HepG2 (cell line): ENCODE data around the gene ADI1. TPM values are rescaled to one million over a fixed set of nuclear protein-coding genes. Genes with fewer than 3 reads are reported as not detected.

ENCODE experiments used
- FOXA3 ChIP-seq: IDR thresholded peaks from 2 replicates; pipeline ENCODE4 v1.6.1; 2016; ENCODE audit warnings: missing genetic modification reagents, missing compliant biosample characterization
- FOXP1 ChIP-seq, 2 experiments: fragments of 450-650 bp in 1 of 2; IDR thresholded peaks; 2 replicates each; pipeline ENCODE4 v1.6.1; 2017 to 2018; ENCODE audit warnings: antibody characterized with exemption in 1 of 2
- JARID2 ChIP-seq: sonication (generic); formaldehyde crosslinking; IDR thresholded peaks from 2 replicates; pipeline ENCODE4 v1.8.1; 2023; ENCODE audit warnings: missing genetic modification reagents, inconsistent platforms; ENCODE audit not compliant: insufficient replicate concordance
- JUNB ChIP-seq: sonication (generic); formaldehyde crosslinking; IDR thresholded peaks from 2 replicates; pipeline ENCODE4 v1.8.0; 2022; ENCODE audit warnings: missing genetic modification reagents, mild to moderate bottlenecking, borderline replicate concordance
- KLF6 ChIP-seq: IDR thresholded peaks from 2 replicates; pipeline ENCODE4 v1.8.0; 2016; ENCODE audit warnings: missing biosample characterization, missing genetic modification reagents
- MBD4 ChIP-seq: IDR thresholded peaks from 2 replicates; pipeline ENCODE4 v1.6.1; 2012; ENCODE audit warnings: low read length, inconsistent platforms, borderline replicate concordance
- NCOR1 ChIP-seq: fragments of 200-600 bp; sonication (generic); IDR thresholded peaks from 2 replicates; pipeline ENCODE4 v1.7.0; 2017; ENCODE audit warnings: antibody characterized with exemption, low read length, borderline replicate concordance
- NFYC ChIP-seq: IDR thresholded peaks from 2 replicates; pipeline ENCODE4 v1.6.1; 2016; ENCODE audit warnings: missing genetic modification reagents, missing compliant biosample characterization
- RFXAP ChIP-seq: sonication (generic); formaldehyde crosslinking; IDR thresholded peaks from 2 replicates; pipeline ENCODE4 v1.4.0; 2020; ENCODE audit warnings: missing genetic modification reagents, borderline replicate concordance
- ZC3H4 ChIP-seq: sonication (generic); formaldehyde crosslinking; IDR thresholded peaks from 2 replicates; pipeline ENCODE4 v1.4.0; 2020; ENCODE audit warnings: missing genetic modification reagents, borderline replicate concordance
- ZNF121 ChIP-seq: sonication (generic); formaldehyde crosslinking; IDR thresholded peaks from 2 replicates; pipeline ENCODE4 v1.5.0; 2020; ENCODE audit warnings: mild to moderate bottlenecking, missing genetic modification reagents
- ZNF253 ChIP-seq: sonication (generic); formaldehyde crosslinking; IDR thresholded peaks from 2 replicates; pipeline ENCODE4 v1.8.0; 2022; ENCODE audit warnings: mild to moderate bottlenecking, missing genetic modification reagents, borderline replicate concordance
- ZNF282 ChIP-seq: fragments of 450-650 bp; IDR thresholded peaks from 2 replicates; pipeline ENCODE4 v1.6.1; 2018; ENCODE audit not compliant: partially characterized antibody
- ZNF3 ChIP-seq: IDR thresholded peaks from 2 replicates; pipeline ENCODE4 v1.7.0; 2017; ENCODE audit warnings: inconsistent platforms
- ZNF605 ChIP-seq: sonication (generic); formaldehyde crosslinking; IDR thresholded peaks from 2 replicates; pipeline ENCODE4 v1.8.0; 2022; ENCODE audit warnings: mild to moderate bottlenecking, missing genetic modification reagents
- ZNF777 ChIP-seq: sonication (generic); formaldehyde crosslinking; IDR thresholded peaks from 2 replicates; pipeline ENCODE4 v1.4.0; 2020; ENCODE audit warnings: missing genetic modification reagents
- polyA plus RNA-seq, 8 experiments: library from polyadenylated mRNA; depleted of rRNA in 3 of 8; stranded (reverse) in 7 of 8; unstranded in 1 of 8; fragments of >200 nt; fragmentation: Illumina TruSeq in 4 of 8; extraction: Trizol in 4 of 8; gene quantifications; 2 replicates each; pipeline versions ENCODE4 v1.2.1 to v1.2.3, GENCODE V29; 2011 to 2016; ENCODE audit warnings: low read depth in 4 of 8, missing spikeins in 1 of 8, mixed read lengths in 1 of 8; ENCODE audit not compliant: insufficient read depth in 1 of 8
- total RNA-seq, 5 experiments: library from RNA; depleted of rRNA; stranded (reverse); fragments of >200 nt; fragmentation: Illumina TruSeq; extraction: Trizol; gene quantifications; 2 replicates each; pipeline ENCODE4 v1.2.3, GENCODE V29; 2016; ENCODE audit warnings: low read depth in 1 of 5
- TF ChIP-seq, protein P1 (sequence below): sonication (generic); formaldehyde crosslinking; IDR thresholded peaks from 2 replicates; pipeline ENCODE4 v1.4.0; 2020; ENCODE audit warnings: missing genetic modification reagents, mild to moderate bottlenecking, borderline replicate concordance
- TF ChIP-seq, protein P2 (sequence below): sonication (generic); formaldehyde crosslinking; conservative IDR thresholded peaks from 2 replicates; pipeline ENCODE4 v1.4.0; 2020; ENCODE audit warnings: missing genetic modification reagents
- TF ChIP-seq, protein P3 (sequence below): sonication (generic); formaldehyde crosslinking; IDR thresholded peaks from 2 replicates; pipeline ENCODE4 v1.4.0; 2020; ENCODE audit warnings: missing genetic modification reagents
- TF ChIP-seq, protein P4 (sequence below): sonication (generic); formaldehyde crosslinking; IDR thresholded peaks from 2 replicates; pipeline ENCODE4 v1.8.0; 2022; ENCODE audit warnings: mild to moderate bottlenecking, missing genetic modification reagents, moderate library complexity
- TF ChIP-seq, protein P5 (sequence below): sonication (generic); formaldehyde crosslinking; IDR thresholded peaks from 2 replicates; pipeline ENCODE4 v1.4.0; 2020; ENCODE audit warnings: missing genetic modification reagents
- TF ChIP-seq, protein P6 (sequence below): sonication (generic); formaldehyde crosslinking; IDR thresholded peaks from 2 replicates; pipeline ENCODE4 v1.8.0; 2022; ENCODE audit warnings: mild to moderate bottlenecking, missing genetic modification reagents, borderline replicate concordance

ADI1 gene
- total and polyA plus RNA-seq, 2 of the 13 experiments (the other 11 are each of a cell fraction or from before 2014, with no cell fraction given) = 28.7 to 123 TPM

DNA sequence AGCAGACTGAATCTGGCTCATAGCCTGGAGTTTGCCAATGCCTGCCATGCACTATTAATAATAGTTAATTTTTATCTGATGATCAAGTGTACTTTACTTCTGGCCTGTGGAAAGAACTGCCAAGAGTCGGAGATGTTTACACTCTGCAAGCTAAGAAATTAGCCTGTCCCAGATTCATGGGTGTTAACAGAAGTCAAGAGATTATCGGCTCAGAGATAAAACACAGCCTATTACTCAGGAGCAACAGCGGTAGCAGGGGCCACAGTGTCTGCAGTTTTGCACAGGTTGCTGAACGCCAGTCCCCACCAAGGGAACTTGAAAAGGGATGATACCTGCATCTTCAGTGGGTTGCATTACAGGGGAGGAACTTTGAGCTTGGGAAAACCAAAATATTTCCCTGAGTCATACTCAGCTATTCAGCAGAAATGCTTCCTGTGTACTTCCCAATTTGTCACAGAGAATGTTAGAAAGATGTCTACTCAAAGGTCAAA, 4.3 kb upstream of the ADI1 start (continued):
- TF ChIP-seq, protein P1, sequence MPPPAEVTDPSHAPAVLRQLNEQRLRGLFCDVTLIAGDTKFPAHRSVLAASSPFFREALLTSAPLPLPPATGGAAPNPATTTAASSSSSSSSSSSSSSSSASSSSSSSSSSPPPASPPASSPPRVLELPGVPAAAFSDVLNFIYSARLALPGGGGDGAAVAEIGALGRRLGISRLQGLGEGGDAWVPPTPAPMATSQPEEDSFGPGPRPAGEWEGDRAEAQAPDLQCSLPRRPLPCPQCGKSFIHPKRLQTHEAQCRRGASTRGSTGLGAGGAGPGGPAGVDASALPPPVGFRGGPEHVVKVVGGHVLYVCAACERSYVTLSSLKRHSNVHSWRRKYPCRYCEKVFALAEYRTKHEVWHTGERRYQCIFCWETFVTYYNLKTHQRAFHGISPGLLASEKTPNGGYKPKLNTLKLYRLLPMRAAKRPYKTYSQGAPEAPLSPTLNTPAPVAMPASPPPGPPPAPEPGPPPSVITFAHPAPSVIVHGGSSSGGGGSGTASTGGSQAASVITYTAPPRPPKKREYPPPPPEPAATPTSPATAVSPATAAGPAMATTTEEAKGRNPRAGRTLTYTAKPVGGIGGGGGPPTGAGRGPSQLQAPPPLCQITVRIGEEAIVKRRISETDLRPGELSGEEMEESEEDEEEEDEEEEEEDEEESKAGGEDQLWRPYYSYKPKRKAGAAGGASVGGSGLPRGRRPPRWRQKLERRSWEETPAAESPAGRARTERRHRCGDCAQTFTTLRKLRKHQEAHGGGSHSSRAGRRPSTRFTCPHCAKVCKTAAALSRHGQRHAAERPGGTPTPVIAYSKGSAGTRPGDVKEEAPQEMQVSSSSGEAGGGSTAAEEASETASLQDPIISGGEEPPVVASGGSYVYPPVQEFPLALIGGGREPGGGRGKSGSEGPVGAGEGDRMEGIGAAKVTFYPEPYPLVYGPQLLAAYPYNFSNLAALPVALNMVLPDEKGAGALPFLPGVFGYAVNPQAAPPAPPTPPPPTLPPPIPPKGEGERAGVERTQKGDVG (CRISPR knock-in tag) = no peak
- TF ChIP-seq JARID2 (CRISPR knock-in tag) (no peak), MBD4 (no peak), KLF6 (no peak), NCOR1 (no peak), ZC3H4 (CRISPR knock-in tag) (no peak), RFXAP (no peak), FOXP1 (IDR thresholded peaks at IDR 0.05) (no peak), FOXP1 (CRISPR knock-in tag; IDR thresholded peaks at IDR 0.05) (no peak), ZNF605 (CRISPR knock-in tag) (no peak), ZNF121 (CRISPR knock-in tag) (no peak), FOXA3 (CRISPR knock-in tag) (no peak), ZNF777 (CRISPR knock-in tag) (no peak), ZNF282 (no peak), ZNF253 (CRISPR knock-in tag) (no peak), NFYC (CRISPR knock-in tag) (no peak), JUNB (no peak), ZNF3 (CRISPR knock-in tag) (no peak)
- TF ChIP-seq, protein P2, sequence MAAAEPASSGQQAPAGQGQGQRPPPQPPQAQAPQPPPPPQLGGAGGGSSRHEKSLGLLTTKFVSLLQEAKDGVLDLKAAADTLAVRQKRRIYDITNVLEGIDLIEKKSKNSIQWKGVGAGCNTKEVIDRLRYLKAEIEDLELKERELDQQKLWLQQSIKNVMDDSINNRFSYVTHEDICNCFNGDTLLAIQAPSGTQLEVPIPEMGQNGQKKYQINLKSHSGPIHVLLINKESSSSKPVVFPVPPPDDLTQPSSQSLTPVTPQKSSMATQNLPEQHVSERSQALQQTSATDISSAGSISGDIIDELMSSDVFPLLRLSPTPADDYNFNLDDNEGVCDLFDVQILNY (CRISPR knock-in tag) = no peak
- TF ChIP-seq, protein P3, sequence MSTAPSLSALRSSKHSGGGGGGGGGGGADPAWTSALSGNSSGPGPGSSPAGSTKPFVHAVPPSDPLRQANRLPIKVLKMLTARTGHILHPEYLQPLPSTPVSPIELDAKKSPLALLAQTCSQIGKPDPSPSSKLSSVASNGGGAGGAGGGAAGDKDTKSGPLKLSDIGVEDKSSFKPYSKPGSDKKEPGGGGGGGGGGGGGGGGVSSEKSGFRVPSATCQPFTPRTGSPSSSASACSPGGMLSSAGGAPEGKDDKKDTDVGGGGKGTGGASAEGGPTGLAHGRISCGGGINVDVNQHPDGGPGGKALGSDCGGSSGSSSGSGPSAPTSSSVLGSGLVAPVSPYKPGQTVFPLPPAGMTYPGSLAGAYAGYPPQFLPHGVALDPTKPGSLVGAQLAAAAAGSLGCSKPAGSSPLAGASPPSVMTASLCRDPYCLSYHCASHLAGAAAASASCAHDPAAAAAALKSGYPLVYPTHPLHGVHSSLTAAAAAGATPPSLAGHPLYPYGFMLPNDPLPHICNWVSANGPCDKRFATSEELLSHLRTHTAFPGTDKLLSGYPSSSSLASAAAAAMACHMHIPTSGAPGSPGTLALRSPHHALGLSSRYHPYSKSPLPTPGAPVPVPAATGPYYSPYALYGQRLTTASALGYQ (CRISPR knock-in tag) = no peak
- TF ChIP-seq, protein P4, sequence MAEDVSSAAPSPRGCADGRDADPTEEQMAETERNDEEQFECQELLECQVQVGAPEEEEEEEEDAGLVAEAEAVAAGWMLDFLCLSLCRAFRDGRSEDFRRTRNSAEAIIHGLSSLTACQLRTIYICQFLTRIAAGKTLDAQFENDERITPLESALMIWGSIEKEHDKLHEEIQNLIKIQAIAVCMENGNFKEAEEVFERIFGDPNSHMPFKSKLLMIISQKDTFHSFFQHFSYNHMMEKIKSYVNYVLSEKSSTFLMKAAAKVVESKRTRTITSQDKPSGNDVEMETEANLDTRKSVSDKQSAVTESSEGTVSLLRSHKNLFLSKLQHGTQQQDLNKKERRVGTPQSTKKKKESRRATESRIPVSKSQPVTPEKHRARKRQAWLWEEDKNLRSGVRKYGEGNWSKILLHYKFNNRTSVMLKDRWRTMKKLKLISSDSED = no peak
- TF ChIP-seq, protein P5, sequence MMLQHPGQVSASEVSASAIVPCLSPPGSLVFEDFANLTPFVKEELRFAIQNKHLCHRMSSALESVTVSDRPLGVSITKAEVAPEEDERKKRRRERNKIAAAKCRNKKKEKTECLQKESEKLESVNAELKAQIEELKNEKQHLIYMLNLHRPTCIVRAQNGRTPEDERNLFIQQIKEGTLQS = 0 out of 2 replicates have a peak, but pooled peaks have one; percentile 51
- TF ChIP-seq, protein P6, sequence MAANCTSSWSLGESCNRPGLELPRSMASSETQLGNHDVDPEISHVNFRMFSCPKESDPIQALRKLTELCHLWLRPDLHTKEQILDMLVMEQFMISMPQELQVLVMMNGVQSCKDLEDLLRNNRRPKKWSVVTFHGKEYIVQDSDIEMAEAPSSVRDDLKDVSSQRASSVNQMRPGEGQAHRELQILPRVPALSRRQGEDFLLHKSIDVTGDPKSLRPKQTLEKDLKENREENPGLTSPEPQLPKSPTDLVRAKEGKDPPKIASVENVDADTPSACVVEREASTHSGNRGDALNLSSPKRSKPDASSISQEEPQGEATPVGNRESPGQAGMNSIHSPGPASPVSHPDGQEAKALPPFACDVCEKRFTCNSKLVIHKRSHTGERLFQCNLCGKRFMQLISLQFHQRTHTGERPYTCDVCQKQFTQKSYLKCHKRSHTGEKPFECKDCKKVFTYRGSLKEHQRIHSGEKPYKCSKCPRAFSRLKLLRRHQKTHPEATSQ = 0 out of 2 replicates have a peak, but pooled peaks have one; percentile 17
